H9 (cell line): Measurements from ENCODE around the gene TTC39B. TPM values are rescaled to one million over a fixed set of nuclear protein-coding genes. Genes with fewer than 3 reads are reported as not detected.

Experiments used
- DNase-seq: peaks from one replicate; pipeline ENCODE4 v3.0.0-alpha.2; 2017
- H2AFZ ChIP-seq: one replicate; pipeline ENCODE4 v1.6.1; 2013; ENCODE audit warnings: mild to moderate bottlenecking, low read length, control low read depth, moderate library complexity
- H2AK5ac ChIP-seq: 2 replicates; pipeline ENCODE4 v1.6.1; 2013; ENCODE audit warnings: low read length, control low read depth, mixed read lengths; ENCODE audit not compliant: insufficient read length
- H2BK120ac ChIP-seq: one replicate; pipeline ENCODE4 v1.6.1; 2013; ENCODE audit warnings: low read depth, mild to moderate bottlenecking, low read length, control low read depth, inconsistent platforms; ENCODE audit not compliant: poor library complexity, severe bottlenecking
- H2BK12ac ChIP-seq: 2 replicates; pipeline ENCODE4 v1.6.1; 2013; ENCODE audit warnings: low read length, control low read depth, mixed read lengths, low read depth; ENCODE audit not compliant: insufficient read length
- H2BK15ac ChIP-seq: 2 replicates; pipeline ENCODE4 v1.6.1; 2013; ENCODE audit warnings: low read depth, low read length, control low read depth
- H2BK20ac ChIP-seq: one replicate; pipeline ENCODE4 v1.6.1; 2013; ENCODE audit warnings: low read depth, mild to moderate bottlenecking, low read length, control low read depth, inconsistent platforms; ENCODE audit not compliant: poor library complexity, severe bottlenecking
- H2BK5ac ChIP-seq: 2 replicates; pipeline ENCODE4 v1.6.1; 2013; ENCODE audit warnings: low read length, control low read depth, mixed read lengths; ENCODE audit not compliant: insufficient read length
- H3K14ac ChIP-seq: 2 replicates; pipeline ENCODE4 v1.6.1; 2013; ENCODE audit warnings: low read length, control low read depth; ENCODE audit not compliant: insufficient read depth
- H3K18ac ChIP-seq: 2 replicates; pipeline ENCODE4 v1.6.1; 2013; ENCODE audit warnings: low read depth, mild to moderate bottlenecking, mixed read lengths, low read length, control low read depth; ENCODE audit not compliant: insufficient read length
- H3K23ac ChIP-seq: 2 replicates; pipeline ENCODE4 v1.6.1; 2013; ENCODE audit warnings: low read length, control low read depth, mixed read lengths, low read depth; ENCODE audit not compliant: insufficient read length
- H3K23me2 ChIP-seq: 2 replicates; pipeline ENCODE4 v1.6.1; 2013; ENCODE audit warnings: low read depth, mild to moderate bottlenecking, mixed read lengths, low read length, control low read depth; ENCODE audit not compliant: insufficient read length, poor library complexity, severe bottlenecking
- H3K27ac ChIP-seq: 2 replicates; pipeline ENCODE4 v1.5.1; 2013; ENCODE audit warnings: low read length, control low read depth, mixed read lengths, low read depth; ENCODE audit not compliant: insufficient read length
- H3K27me3 ChIP-seq: 2 replicates; pipeline ENCODE4 v1.6.1; 2013; ENCODE audit warnings: low read length, control low read depth, inconsistent platforms; ENCODE audit not compliant: insufficient read depth
- H3K4ac ChIP-seq: 2 replicates; pipeline ENCODE4 v1.6.1; 2013; ENCODE audit warnings: low read depth, mild to moderate bottlenecking, control low read depth, inconsistent platforms, low read length, moderate library complexity
- H3K4me1 ChIP-seq: 2 replicates; pipeline ENCODE4 v1.6.1; 2013; ENCODE audit warnings: low read length, control low read depth, inconsistent platforms; ENCODE audit not compliant: insufficient read depth
- H3K4me2 ChIP-seq: 2 replicates; pipeline ENCODE4 v1.6.1; 2013; ENCODE audit warnings: low read length, control low read depth, mixed read lengths; ENCODE audit not compliant: insufficient read length, insufficient read depth
- H3K56ac ChIP-seq: 2 replicates; pipeline ENCODE4 v1.6.1; 2013; ENCODE audit warnings: low read depth, mild to moderate bottlenecking, mixed read lengths, low read length, control low read depth; ENCODE audit not compliant: insufficient read length
- H3K79me1 ChIP-seq: 2 replicates; pipeline ENCODE4 v1.6.1; 2013; ENCODE audit warnings: low read depth, mild to moderate bottlenecking, moderate library complexity, low read length, control low read depth, inconsistent platforms; ENCODE audit not compliant: insufficient read depth, poor library complexity, severe bottlenecking
- H3K79me2 ChIP-seq: 2 replicates; pipeline ENCODE4 v1.6.1; 2013; ENCODE audit warnings: low read length, control low read depth, inconsistent platforms; ENCODE audit not compliant: insufficient read depth
- H3K9ac ChIP-seq: 2 replicates; pipeline ENCODE4 v1.6.1; 2013; ENCODE audit warnings: low read length, control low read depth, mixed read lengths; ENCODE audit not compliant: insufficient read length; ENCODE audit errors: extremely low read depth
- H3K9me3 ChIP-seq: one replicate; pipeline ENCODE4 v1.6.1; 2013; ENCODE audit warnings: low read depth, low read length, inconsistent platforms; ENCODE audit not compliant: control insufficient read depth
- H3T11ph ChIP-seq: one replicate; pipeline ENCODE4 v1.6.1; 2013; ENCODE audit warnings: mild to moderate bottlenecking, low read length, control low read depth, inconsistent platforms
- H4K20me1 ChIP-seq: one replicate; pipeline ENCODE4 v1.6.1; 2013; ENCODE audit not compliant: control insufficient read depth, insufficient read length, insufficient read depth
- H4K5ac ChIP-seq: 2 replicates; pipeline ENCODE4 v1.6.1; 2013; ENCODE audit warnings: low read depth, mild to moderate bottlenecking, mixed read lengths, low read length, control low read depth; ENCODE audit not compliant: insufficient read length
- H4K8ac ChIP-seq: replicated peaks from 2 replicates; pipeline ENCODE4 v1.6.1; 2013; ENCODE audit warnings: low read length, control low read depth, mixed read lengths, low read depth; ENCODE audit not compliant: insufficient read length
- H4K91ac ChIP-seq: 2 replicates; pipeline ENCODE4 v1.6.1; 2013; ENCODE audit warnings: low read depth, mild to moderate bottlenecking, moderate library complexity, mixed read lengths, low read length, control low read depth; ENCODE audit not compliant: insufficient read length
- H3K27ac Mint-ChIP-seq, 3 experiments: 2 replicates in 2 of 3; 3 replicates in 1 of 3; pipeline ENCODE4 v1.8.0; 2020 to 2021; ENCODE audit warnings: mixed read lengths in 3 of 3, mild to moderate bottlenecking in 1 of 3, moderate library complexity in 1 of 3
- H3K27me3 Mint-ChIP-seq: 2 replicates; pipeline ENCODE4 v1.8.0; 2021; ENCODE audit warnings: low read depth, mild to moderate bottlenecking, moderate library complexity, mixed read lengths
- H3K36me3 Mint-ChIP-seq, 3 experiments: 2 replicates in 2 of 3; 3 replicates in 1 of 3; pipeline ENCODE4 v1.8.0; 2020 to 2021; ENCODE audit warnings: low read depth in 3 of 3, mixed read lengths in 3 of 3; ENCODE audit not compliant: insufficient read depth in 1 of 3
- H3K4me1 Mint-ChIP-seq, 2 experiments: 2 replicates each; pipeline ENCODE4 v1.8.0; 2020; ENCODE audit warnings: mixed read lengths in 2 of 2
- H3K4me3 Mint-ChIP-seq, 2 experiments: 2 replicates in 1 of 2; 3 replicates in 1 of 2; pipeline ENCODE4 v1.8.0; 2020 to 2021; ENCODE audit warnings: mild to moderate bottlenecking in 2 of 2, mixed read lengths in 2 of 2, moderate library complexity in 1 of 2
- H3K9me3 Mint-ChIP-seq, 2 experiments: 2 replicates in 1 of 2; 3 replicates in 1 of 2; pipeline ENCODE4 v1.8.0; 2020; ENCODE audit warnings: mild to moderate bottlenecking in 2 of 2, mixed read lengths in 2 of 2, moderate library complexity in 1 of 2
- CTCF ChIP-seq: fragments of 200-600 bp; sonication (generic); conservative IDR thresholded peaks from 3 replicates; pipeline ENCODE4 v1.8.0; 2021; ENCODE audit warnings: antibody characterized with exemption, mild to moderate bottlenecking
- total RNA-seq: library from RNA; stranded (reverse); gene quantifications from 2 replicates; pipeline ENCODE4 v1.2.1, GENCODE V29; 2021

TTC39B gene
- total RNA-seq, 1 experiment from 2014 or later, result 8.2 TPM

- Mint-ChIP-seq H3K36me3 (peaks cover 0 to 2% (median under 1%) of the 10 kb centered on the region in 3 experiments; a peak in 3 of 7 replicates), H3K27me3 (no peaks in the 10 kb centered on the region), H3K4me3 (no peak overlapping the region), H3K9me3 (peaks cover 0 to 2% of the 10 kb centered on the region in 2 experiments; a peak in 1 of 5 replicates), H3K27ac (peak overlapping the region in 2 of 3 experiments; percentile 32 to 78; a peak in 4 of 7 replicates), H3K4me1 (peaks cover 47 to 51% of the 10 kb centered on the region in 2 experiments)
- H3T11ph ChIP-seq, result no peak overlapping the region
- no peak overlapping the region for H3K4ac ChIP-seq
- no peak for DNase-seq
- no peak overlapping the region for H3K4me2 ChIP-seq
- H2BK12ac ChIP-seq, result no peak overlapping the region
- H2BK120ac ChIP-seq, result no peak overlapping the region
- no peak overlapping the region for H3K18ac ChIP-seq
- no peaks in the 10 kb centered on the region for H3K27me3 ChIP-seq
- H3K79me1 ChIP-seq, result no peaks in the 10 kb centered on the region
- no peaks in the 10 kb centered on the region for H3K9me3 ChIP-seq
- no peak overlapping the region for H4K5ac ChIP-seq
- no peak overlapping the region for H2BK5ac ChIP-seq
- no peak overlapping the region for H4K8ac ChIP-seq
- H2BK20ac ChIP-seq, result no peak overlapping the region
- H3K14ac ChIP-seq, result no peak overlapping the region
- no peak overlapping the region for H2AFZ ChIP-seq
- no peaks in the 10 kb centered on the region for H3K79me2 ChIP-seq
- H4K91ac ChIP-seq, result no peak overlapping the region
- H3K56ac ChIP-seq, result no peak overlapping the region
- H4K20me1 ChIP-seq, result no peaks in the 10 kb centered on the region
- H3K27ac ChIP-seq, result no peak overlapping the region
- H3K23ac ChIP-seq, result no peak overlapping the region
- H3K23me2 ChIP-seq, result no peaks in the 10 kb centered on the region
- no peak overlapping the region for H2BK15ac ChIP-seq
- H3K9ac ChIP-seq, result no peak overlapping the region
- H2AK5ac ChIP-seq, result no peak overlapping the region
- H3K4me1 ChIP-seq, result peaks cover 10% of the 10 kb centered on the region; the same call in 1 of the 2 replicates
- TF ChIP-seq CTCF, result no peak
These were observed 58.9 kb downstream of the TTC39B start for GRCh38 chr9:15248081-15248480.
